Panc1 (cell line): ENCODE measurements around the gene SHISAL2B.

ENCODE experiments used
- CTCF ChIP-seq: fragments of 450-650 bp; IDR thresholded peaks from 2 replicates; pipeline ENCODE4 v1.5.1; 2017; ENCODE audit warnings: mild to moderate bottlenecking
- POLR2AphosphoS5 ChIP-seq: IDR thresholded peaks from 2 replicates; pipeline ENCODE4 v1.6.1; 2012; ENCODE audit warnings: mild to moderate bottlenecking, low read depth, low read length, moderate library complexity
- REST ChIP-seq, 2 experiments: IDR thresholded peaks; 2 replicates each; pipeline ENCODE4 v1.6.1; 2011 to 2012; ENCODE audit warnings: low read depth in 2 of 2, control low read depth in 1 of 2, low read length in 1 of 2, mild to moderate bottlenecking in 1 of 2, moderate library complexity in 1 of 2; ENCODE audit not compliant: insufficient read depth in 1 of 2

- TF ChIP-seq CTCF (no peak), POLR2AphosphoS5 (no peak), REST (IDR thresholded peaks at IDR 0.05; ENCODE audit: insufficient read depth in 1 of 2, low read depth in 2 of 2, low read length in 1 of 2) (no peak)
Measured at GRCh38 chr5:64671678-64672077, 18.6 kb upstream of the SHISAL2B start.
